ENCODE results near the gene BAG3. TPM values are rescaled to one million over a fixed set of nuclear protein-coding genes. Genes with fewer than 3 reads are reported as not detected.
"Not testable (repeated sequence)": the region's sequence is repeated elsewhere in the genome, so short reads cannot be mapped to it uniquely, and the experiment has no call there.

The BAG3 gene
- total RNA-seq, 6 experiments from 2014 or later = 12.5 to 26.0 (median 18.2) TPM

GRCh38 chr10:119616882-119617570, 34.2 kb upstream of the BAG3 start:
- Histone ChIP-seq H3K36me3 (no peaks in the 10 kb centered on the region), H3K27ac (no peak overlapping the region), H3K4me3 (no peak overlapping the region), H3K4me1 (no peaks in the 10 kb centered on the region), H3K27me3 (no peaks in the 10 kb centered on the region), H3K9me3 (no peaks in the 10 kb centered on the region)
- TF ChIP-seq POLR2A (IDR thresholded peaks at IDR 0.05) = no peak
- TF ChIP-seq CTCF (IDR thresholded peaks at IDR 0.05) = peak in 3 of 4 donors; percentile 15 to 35 (median 17)
- DNase-seq (peak in 1 of 3 donors; percentile 39), ATAC-seq (peak in 3 of 4 donors; percentile 33 to 64 (median 56))
- intact Hi-C loops (cut with DNase I) = no loop called here
- WGBS (ENCODE audit: insufficient coverage, low coverage, low lambda C conversion rate, missing lambda C conversion rate) = 72% methylated on average over 13 of the region's 13 CpGs

- ATAC-seq (no peak), DNase-seq (no peak)
- H3K9me3 ChIP-seq = no peaks in the 10 kb centered on the region
- no peaks in the 10 kb centered on the region for H3K27me3 ChIP-seq
- H3K27ac ChIP-seq = no peak overlapping the region
- TF ChIP-seq POLR2A (IDR thresholded peaks at IDR 0.05) (no peak), CTCF (IDR thresholded peaks at IDR 0.05) (no peak)
- 83% methylated on average over 1 of the region's 2 CpGs for WGBS (ENCODE audit: insufficient coverage, low coverage, low lambda C conversion rate, missing lambda C conversion rate)
- H3K36me3 ChIP-seq = no peaks in the 10 kb centered on the region
- no peak overlapping the region for H3K4me3 ChIP-seq
- intact Hi-C loops (cut with DNase I) = no loop called here
- no peaks in the 10 kb centered on the region for H3K4me1 ChIP-seq
These were observed 32.0 kb upstream of the BAG3 start for GRCh38 chr10:119619215-119619614.

- H3K27ac ChIP-seq; H3K36me3 ChIP-seq; H3K4me3 ChIP-seq; intact Hi-C loops (cut with DNase I); H3K9me3 ChIP-seq; H3K4me1 ChIP-seq; H3K27me3 ChIP-seq; DNase-seq; ATAC-seq: not testable (repeated sequence)
- WGBS (ENCODE audit: insufficient coverage, low coverage, low lambda C conversion rate, missing lambda C conversion rate) = 93% methylated on average over 4 of the region's 8 CpGs
These were observed 31.4 kb upstream of the BAG3 start for GRCh38 chr10:119619811-119620210.

GRCh38 chr10:119620241-119621077, 30.7 kb upstream of the BAG3 start:
- Histone ChIP-seq H3K9me3 (no peaks in the 10 kb centered on the region), H3K27ac (no peak overlapping the region), H3K36me3 (no peaks in the 10 kb centered on the region), H3K4me3 (no peak overlapping the region), H3K27me3 (no peaks in the 10 kb centered on the region), H3K4me1 (no peaks in the 10 kb centered on the region)
- no peak for DNase-seq
- ATAC-seq = no peak
- no peak for TF ChIP-seq CTCF (IDR thresholded peaks at IDR 0.05)
- no peak for TF ChIP-seq POLR2A (IDR thresholded peaks at IDR 0.05)
- WGBS (ENCODE audit: insufficient coverage, low coverage, low lambda C conversion rate, missing lambda C conversion rate) = 72% methylated on average over 7 of the region's 10 CpGs
- intact Hi-C loops (cut with DNase I) = no loop called here

GRCh38 chr10:119621078-119621384, 30.1 kb upstream of the BAG3 start:
- H3K27ac ChIP-seq = no peak overlapping the region
- TF ChIP-seq POLR2A (IDR thresholded peaks at IDR 0.05) (no peak), CTCF (IDR thresholded peaks at IDR 0.05) (no peak)
- H3K27me3 ChIP-seq = no peaks in the 10 kb centered on the region
- H3K36me3 ChIP-seq = no peaks in the 10 kb centered on the region
- DNase-seq (no peak), ATAC-seq (no peak)
- no peaks in the 10 kb centered on the region for H3K4me1 ChIP-seq
- no peaks in the 10 kb centered on the region for H3K9me3 ChIP-seq
- 60% methylated on average over 3 of the region's 3 CpGs for WGBS (ENCODE audit: insufficient coverage, low coverage, low lambda C conversion rate, missing lambda C conversion rate)
- H3K4me3 ChIP-seq = no peak overlapping the region
- intact Hi-C loops (cut with DNase I) = no loop called here

Measured in right lobe of liver (tissue), 6 donors.